Stimulated activated CD4-positive, alpha-beta T cell treated with anti-CD3 and anti-CD28 coated beads, TNF-alpha, amount 100 ng/mL, for 48 hours (primary cell): ENCODE data around the gene SNCG.
"Not testable (repeated sequence)": the region's sequence is repeated elsewhere in the genome, so short reads cannot be mapped to it uniquely, and the experiment has no call there.

Experiments used
- DNase-seq, 3 donors: peaks; one replicate each; pipeline ENCODE4 v3.0.0-alpha.2; 2020; ENCODE audit warnings: low read depth in 3 of 3

The SNCG gene

DNA sequence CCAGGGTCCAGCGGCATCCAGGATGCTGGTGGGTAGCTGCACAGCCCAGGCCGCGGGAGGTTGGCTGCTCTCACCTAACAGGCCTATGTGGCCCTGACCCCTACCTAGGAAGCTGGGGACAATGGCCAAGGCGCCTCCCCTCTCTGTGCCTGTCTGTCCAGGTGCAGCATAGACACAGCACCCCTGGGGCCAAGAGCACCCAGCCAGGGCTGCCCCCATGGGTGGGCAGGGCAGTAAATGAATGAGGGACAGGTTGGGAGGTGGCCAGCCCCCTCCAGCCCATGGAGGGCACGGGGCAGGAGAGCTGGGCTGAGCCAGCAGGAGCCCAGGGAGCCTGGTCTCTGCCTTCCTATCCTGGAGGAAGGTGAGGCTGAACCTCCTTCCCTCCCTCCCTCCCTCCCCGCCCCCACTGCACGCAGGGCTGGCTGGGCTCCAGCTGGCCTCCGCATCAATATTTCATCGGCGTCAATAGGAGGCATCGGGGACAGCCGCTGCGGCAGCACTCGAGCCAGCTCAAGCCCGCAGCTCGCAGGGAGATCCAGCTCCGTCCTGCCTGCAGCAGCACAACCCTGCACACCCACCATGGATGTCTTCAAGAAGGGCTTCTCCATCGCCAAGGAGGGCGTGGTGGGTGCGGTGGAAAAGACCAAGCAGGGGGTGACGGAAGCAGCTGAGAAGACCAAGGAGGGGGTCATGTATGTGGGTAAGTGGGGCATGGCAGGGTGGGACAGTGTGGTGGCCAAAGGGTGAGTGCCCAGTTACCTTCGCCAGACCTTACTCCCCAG lies at the start of gene SNCG:
Gene SNCG, plus strand, starts transcription at position 484 of the 785 bp plus-strand sequence. Its CDS starts 99 bp downstream, at position 583.
- DNase-seq = no peak

DNA sequence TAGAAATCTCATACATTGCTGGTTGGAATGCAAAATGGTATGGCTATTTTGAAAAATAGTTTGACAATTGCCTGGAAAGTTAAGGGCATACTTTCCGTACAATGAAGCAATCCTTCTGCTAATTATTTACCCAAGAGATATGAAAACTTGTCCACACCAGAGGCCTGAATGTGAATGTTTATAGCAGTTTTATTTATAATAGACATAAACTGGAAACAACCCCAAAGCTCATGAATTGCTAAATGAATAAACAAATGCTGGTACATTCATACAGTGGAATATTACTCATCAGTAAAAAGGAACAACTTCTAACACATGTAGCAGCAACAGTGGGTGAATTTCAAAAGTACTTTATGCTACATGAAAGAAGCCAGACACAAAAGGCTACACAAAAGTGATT lies 43.7 kb upstream of the SNCG start:
- DNase-seq = no peak

DNA sequence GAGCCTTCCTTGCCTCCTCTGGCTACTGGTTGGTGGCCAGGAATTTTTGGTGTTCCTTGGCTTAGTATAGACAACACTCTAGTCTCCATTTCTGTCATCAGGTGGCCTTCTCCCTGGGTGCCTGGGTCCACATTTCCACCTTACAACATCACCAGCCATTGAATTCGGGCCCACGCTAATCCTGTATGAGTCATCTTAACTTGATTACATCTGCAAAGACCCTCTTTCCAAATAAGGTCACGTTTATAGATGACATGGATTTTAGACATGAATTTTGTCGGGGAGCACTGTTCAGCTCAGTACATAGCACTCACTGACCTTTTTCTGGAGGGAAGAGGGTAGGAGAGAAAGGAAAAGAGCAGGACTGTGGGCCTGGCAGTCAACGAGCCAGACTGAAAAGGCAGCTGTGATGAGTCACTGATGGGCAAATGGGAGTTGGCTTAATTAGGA lies 40.4 kb upstream of the SNCG start:
- DNase-seq = no peak

DNA sequence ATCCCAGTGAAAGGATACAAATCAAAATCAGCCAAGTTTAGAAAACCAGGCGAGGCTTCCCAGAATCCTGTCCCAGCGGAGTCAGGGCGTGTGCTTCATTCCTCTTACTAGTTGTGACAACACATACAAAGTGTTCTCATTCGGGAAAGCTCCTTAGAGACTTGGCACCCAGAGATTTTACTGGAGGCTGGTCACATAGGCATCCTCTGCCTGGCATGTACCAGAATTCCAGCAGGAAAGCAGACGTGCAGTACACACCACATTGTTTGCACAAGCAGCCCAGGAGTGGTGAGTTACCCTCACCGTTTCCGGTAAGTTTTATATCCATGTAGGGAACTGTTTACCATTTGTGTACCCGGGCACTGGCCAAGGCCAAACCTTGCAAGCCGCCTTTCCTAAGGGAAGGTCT lies 35.8 kb upstream of the SNCG start:
- no peak for DNase-seq

DNA sequence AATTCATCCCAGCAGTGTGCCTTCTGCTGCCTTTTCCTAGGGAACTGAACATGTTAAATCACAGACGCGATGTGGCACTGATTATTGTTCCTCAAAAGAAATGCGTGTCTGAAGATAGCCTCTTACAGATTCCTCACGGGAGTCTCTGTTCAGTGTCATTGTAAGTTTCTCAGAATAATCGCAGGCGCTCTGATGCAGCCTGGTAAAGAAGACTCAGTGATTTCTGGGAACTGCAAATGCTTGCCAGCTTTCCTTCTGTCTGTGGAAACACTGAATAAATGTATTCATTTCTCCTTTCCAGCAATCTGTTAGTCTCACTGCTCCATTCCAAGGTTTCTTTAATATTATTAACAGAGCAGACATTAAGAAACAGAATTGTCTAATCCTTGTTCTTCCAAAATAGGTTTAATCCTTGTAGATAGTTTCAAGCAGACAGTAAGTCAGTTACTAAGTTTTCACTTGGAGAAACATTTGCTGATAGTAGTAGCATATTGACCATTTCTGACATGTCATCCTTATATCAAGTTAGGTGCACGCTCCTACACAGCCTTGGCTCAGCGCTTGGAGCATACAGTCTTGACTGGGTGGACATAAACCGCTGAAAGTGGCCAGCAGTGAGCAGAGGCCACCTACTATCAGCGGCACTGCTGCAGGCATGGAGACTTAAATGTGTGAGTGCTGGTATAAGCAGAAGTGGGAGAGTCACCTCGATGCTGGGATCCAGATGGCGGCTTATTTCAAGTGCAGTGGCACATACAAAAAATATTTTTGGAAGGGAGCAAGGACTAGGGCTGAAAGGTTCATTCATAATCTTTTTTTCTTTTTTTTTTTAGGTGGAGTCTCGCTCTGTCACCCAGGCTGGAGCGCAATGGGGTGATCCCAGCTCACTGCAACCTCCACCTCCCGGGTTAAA lies 28.7 kb upstream of the SNCG start:
- no peak for DNase-seq

DNA sequence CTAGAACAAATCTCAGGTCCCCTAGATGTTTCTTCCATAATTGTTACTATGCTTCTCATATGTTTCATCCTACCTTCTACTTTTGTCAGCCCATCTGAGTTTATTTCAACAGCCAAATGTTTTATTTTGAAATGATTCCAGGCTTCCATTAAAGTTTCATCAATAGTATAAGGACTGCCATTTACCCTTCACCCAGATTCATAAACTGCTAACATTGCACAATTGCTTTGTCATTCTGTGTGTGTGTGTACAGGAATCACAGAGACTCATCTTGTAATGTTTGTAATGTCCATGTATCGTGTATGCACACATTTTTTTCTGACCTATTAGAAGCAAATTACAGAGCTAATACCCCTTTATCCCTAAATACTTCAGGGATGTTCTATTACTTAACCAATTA lies 26.5 kb upstream of the SNCG start:
- no peak for DNase-seq

DNA sequence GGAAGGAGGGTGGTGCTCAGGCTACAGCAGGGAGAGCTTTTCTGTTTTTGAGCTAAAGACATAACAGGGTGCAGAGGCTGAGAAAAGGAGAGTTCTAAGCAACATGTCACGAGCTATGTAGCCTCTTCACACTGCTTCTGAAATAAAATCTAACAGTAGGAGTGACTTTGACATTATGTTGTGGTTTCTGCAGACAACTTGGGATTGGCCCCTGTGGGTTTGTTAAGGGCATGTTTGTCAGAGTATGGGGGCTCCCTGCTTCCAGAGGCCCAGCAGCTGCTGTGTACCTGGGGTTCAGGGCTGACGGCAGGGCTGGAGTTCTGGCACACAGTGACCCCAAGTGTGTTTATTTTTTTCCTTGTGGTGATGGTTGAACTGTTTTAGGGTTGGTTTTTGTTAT lies 25.7 kb upstream of the SNCG start:
- no peak for DNase-seq

DNA sequence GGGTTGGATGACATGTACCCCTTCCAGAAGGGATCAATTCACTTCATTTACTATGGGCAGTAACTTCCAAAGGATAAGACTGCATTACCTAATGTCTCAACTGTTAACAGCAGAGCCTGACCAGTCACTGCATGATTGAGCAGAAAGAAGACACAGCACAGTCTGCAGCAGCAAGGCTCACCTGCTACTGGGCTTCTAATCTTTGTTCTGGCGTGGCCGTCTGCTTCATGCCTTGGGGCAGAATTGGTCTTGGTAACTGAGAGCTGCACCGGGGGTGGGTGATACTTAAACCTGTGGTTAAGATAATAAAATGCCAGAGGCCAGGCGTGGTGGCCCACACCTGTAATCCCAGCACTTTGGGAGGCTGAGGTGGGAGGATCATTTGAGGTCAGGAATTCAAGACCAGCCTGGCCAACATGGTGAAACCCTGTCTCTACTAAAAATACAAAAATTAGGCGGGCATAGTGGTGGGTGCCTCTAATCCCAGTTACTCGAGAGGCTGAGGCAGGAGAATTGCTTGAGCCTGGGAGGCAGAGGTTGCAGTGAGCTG lies 24.2 kb upstream of the SNCG start:
- DNase-seq = not testable (repeated sequence)

DNA sequence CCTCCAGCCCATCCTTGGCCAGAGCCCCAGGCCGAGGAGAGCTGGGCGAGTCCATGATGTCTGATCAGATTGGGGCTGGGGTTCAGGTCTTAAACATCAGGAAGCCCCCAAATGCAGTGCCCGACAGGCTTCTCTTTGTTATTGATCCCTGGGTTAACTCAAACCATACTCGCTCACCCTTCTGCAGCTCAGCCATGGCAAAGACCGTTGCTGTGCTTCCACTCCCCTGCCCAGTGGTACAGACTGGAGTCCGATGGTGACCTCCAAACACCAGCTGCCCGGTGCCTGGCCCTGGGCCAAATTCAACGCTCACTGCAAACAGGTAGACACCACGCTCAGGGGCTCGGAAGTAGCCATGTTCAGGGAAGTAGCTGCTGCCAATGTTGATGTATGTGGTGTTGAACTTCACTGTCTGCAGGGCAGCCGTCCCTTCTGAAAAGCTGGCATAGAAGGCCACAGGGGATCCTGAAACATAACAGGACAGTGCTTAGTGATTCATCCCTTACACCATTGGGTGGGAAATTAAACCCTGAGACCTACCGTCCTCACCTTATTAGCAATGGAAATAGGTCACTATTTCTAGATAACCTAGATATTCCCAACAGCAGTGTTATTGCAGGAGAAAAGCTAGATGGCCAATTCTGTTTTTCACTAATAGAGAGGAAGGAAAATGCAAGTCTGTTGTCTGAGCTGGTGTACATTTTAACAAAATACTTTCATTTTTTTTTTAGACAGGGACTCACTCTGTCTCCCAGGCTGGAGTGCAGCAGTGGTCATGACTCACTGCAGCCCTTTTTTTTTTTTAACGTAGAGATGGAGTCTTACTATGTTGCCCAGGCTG lies 21.5 kb upstream of the SNCG start:
- DNase-seq = no peak

DNA sequence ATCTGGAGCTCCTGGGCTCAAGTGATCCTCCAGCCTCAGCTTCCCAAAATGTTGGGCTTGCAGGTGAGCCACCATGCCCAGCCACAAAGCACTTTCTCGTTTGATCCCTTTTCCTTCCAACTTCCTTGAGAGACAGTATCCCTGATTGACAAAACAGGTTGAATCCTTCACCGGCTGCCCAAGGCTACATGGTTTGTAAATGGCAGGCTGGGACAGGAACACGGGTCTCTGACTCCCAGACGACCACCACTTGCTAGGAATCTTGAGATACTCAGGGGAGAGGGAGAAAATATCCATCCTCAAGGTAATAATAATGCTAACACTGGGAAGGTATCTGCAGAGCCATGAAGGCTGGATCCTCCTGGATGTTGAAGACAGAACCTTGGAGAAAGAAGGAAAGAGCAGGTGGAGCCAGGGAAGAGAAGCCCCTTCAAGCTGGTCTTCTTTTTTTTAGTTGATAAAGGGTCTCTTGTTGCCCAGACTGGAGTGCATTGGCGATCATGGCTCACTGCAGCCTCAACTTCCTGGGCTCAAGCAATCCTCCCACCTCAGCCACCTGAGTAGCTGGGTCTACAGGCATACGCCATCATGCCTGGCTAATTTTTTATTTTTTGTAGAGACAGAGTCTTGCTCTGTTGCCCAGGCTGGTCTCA lies 20.8 kb upstream of the SNCG start:
- DNase-seq = no peak

DNA sequence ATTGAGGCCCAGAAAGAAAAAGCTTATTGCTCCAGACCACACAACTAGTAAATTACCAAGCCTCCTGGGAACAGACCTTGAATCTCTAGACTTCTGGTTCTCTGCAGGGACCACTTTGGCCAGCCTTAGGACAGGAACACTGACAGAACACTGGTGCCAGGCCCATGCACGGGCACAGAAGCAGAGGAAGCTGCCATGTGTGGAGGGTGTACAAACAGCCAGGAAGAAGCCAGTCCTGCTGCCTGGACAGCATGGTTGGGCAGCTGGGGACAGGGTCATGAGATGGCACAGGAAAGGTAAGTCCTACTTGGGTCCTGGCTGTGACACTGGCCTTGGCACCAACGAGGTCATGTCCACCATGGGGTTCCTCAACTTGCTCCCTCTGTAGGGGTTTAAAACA lies 20.1 kb upstream of the SNCG start:
- DNase-seq = no peak

DNA sequence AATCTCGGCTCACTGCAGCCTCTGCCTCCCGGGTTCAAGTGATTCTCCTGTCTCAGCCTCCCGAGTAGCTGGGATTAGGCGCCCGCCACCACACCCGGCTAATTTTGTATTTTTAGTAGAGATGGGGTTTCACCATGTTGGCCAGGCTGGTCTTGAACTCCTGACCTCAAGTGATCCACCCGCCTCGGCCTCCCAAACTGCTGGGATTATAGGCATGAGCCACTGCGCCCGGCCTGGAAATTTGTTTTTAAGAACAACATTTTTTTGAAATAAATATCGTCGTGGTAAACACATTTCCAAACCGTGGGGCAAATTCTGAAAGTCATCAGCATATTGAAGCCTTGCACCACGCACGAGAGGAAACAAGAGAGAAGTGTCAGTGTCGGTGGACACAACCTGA lies 18.3 kb upstream of the SNCG start:
- not testable (repeated sequence) for DNase-seq

DNA sequence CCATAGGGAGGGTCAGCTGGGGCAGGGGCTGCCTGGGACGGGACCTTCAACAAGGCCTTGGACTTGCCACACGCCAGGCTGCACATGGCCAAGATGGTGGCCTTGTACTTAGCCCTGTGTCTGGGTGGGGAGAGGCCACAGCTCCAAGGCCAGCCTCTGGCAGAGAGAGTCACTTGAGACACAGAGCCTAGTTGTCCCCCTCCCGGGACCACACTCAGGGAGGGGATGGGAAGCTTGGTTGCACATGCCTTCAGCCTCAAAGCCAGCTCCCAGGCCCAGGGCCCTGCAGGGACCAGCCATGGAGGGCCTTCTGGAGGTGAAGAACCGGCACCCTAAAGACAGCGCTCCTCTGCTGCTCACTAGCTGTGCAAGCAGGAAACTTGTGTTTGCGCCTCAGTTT lies 17.7 kb upstream of the SNCG start:
- DNase-seq = no peak

DNA sequence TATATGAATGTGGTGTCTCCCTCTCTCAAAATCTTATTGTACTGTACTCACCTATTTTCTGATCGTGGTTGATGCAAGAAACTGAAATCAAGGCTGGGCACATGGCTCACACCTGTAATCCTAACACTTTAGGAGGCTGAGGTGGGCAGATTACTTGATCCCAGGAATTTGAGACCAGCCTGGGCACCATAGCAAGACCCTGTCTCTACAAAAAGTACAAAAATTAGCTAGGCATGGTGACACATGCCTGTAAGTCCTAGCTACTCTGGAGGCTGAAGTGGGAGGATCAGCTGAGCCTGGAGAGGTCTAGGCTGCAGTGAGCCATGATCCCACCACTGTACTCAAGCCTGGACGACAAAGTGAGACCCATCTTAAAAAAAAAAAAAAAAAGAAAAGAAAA lies 17.0 kb upstream of the SNCG start:
- DNase-seq = no peak

DNA sequence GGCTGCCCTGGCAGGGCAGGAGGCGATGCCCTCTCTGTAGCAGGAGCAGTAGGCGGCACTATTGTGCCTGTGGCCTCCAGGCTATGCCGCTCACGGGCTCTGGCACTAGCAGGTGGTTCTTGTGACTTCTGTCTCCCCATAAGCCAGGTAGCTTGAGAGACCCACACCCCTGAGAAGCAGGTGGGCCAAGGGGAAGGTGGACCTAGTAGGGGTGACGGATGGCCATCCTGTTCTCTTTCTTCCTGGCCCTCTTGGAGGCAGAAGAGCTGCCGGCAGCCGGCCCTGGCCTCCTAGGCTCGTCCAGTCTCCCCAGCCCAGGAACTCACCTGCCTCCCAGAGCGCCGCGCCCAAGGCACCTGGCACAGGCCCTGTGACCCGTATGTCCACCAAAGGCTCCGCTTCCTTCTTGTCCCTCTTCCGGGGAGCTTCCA lies 16.4 kb upstream of the SNCG start:
- no peak for DNase-seq

DNA sequence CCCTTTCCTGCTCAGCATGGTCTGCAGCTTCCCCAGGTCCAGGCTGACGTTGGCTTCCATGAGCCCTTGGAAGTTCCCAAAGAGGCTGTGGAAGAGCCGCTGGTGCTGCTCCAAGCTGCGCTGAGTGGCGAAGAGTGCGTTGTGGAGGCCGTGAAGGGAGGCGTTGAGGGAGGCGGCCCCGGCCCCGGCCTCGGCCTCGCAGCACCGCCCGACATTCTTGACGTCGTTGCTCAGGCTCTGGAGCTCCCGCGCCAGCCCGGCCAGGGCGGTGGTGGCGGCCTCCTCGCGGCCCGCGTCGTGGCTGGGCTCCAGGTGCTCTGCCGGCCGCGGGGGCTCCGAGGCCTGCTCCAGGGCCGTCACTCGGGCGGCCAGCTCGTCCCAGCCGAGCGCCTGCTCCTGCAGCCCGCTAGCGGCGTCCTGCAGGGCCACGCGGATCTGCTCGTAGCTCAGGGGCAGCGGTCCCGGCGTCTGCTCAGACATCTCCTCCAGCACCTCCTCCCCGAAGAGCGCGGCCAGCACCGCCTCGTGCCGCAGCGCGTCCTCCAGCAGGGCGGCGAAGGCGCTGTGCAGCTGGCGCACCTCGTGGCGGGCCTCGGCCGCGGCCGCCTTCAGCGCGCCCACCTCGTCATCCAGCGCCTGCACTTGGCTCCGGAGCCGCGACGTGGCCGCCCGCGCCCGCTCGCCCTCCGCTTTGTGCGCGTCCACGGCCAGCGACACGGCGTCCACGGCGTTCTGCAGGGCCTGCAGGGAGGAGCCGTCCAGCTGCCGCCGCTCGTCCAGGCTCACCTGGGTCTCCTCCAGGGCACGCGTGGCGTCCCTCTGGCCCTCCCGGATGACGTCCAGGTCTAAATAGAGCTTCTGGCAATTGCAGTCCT lies 15.7 kb upstream of the SNCG start:
- no peak for DNase-seq

DNA sequence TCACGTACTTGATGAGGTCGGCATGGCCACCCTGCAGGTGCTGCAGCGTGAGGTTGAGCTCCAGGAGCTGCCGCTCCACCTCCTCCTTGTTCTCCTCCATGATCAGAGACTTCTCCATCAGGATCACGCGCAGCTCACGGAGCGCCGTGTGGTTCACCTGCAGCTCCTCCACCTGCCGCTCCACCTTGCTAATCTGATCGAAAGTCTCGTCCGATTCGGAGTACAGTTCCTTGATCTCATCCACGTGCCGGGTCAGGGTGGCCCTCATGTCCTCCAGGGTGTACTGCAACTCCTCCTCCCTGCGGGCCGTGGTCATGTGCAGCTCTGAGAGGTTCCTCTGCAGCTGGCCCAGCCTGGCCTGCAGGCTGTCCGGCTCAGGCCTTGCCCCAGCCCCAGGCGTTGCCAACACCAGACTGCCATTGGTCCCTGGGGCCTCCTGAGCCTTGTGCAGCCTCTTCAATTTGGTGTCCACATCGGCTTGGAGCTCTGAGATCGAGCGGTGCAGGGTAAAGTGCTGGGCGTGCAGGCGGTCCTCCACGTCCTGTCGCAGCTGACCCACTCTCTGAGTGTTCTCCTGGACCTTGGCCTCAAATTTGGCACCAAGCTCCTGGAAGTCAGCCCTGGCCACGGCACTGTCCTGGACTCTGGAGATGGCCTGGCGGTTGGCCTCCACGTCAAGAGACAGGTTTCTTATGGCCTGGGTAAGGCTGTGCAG lies 14.9 kb upstream of the SNCG start:
- DNase-seq = no peak

DNA sequence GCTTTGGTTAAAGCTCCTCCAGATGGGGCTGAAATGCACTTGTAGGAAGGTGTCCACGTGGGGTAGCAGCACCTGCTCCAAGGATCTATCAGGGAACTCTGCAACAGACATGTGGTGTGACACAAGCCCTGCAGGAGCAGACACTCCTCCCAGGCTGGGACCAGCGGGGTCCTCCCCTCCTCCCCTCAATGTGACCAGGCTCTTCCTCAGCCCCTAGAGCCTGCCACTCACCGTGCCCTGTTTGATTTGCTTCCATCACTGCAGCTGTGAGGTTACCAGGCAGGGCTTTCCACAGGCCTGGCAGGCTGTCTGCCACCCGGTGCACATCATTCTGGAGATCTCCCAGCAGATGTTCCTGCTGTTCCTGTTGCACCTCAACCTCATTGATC lies 14.4 kb upstream of the SNCG start:
- no peak for DNase-seq

DNA sequence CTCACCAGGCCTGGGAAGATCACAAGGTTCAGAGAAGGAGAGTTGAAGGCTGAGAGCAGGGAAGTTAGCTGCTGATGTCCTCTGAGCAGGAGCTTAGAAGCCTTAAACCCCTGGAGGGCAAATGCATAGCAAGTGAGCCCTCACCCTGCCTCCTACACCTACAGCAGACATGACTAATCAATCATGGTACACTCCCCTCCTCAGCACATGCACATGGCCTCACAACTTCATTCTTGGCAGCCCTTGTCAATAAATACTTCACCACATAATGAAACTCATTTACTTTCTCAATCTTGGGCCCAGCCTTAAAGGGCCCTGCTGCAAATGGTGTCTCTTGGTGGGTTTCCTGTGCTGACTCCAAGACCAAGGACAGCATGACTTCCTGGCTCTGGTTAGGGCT lies 13.9 kb upstream of the SNCG start:
- no peak for DNase-seq

DNA sequence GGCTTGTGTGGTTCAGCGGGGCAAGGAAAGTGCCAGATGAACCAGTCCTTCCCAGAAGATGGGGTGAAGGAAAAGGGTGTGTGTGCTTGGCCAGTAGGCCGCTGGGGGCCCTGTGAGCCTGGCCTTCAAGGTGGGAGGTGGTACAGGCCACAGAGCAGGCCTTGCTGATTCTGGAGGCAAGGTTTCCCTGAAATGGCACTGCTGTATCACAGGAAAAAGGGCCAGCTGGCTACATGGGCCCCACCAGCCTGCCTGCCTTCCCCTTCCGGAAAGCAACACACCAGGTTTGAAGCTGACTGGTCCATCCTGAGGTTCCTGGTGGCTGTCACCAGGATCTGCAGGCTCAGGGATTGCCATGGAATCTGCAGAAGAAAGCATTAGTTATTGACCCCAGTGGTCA lies 13.5 kb upstream of the SNCG start:
- DNase-seq = no peak
